Hepatocyte (in vitro differentiated cells): Measurements from ENCODE around the gene FITM1. TPM values are rescaled to one million over a fixed set of nuclear protein-coding genes. Genes with fewer than 3 reads are reported as not detected.
A peak's percentile ranks its signal among the peaks of the same experiment; 100 is the strongest.

Experiments
- DNase-seq: peaks from one replicate; pipeline ENCODE4 v3.0.0-alpha.2; 2016; ENCODE audit warnings: low spot score
- H2AFZ ChIP-seq: fragments of 200-600 bp; sonication (generic); 2 replicates; pipeline ENCODE4 v1.6.0; 2016; ENCODE audit warnings: antibody characterized with exemption, mild to moderate bottlenecking
- H3K27ac ChIP-seq: fragments of 200-600 bp; sonication (generic); 2 replicates; pipeline ENCODE4 v1.5.1; 2016; ENCODE audit warnings: mild to moderate bottlenecking
- H3K27me3 ChIP-seq: fragments of 200-600 bp; sonication (generic); 2 replicates; pipeline ENCODE4 v1.6.1; 2016
- H3K36me3 ChIP-seq: fragments of 200-600 bp; sonication (generic); replicated peaks from 2 replicates; pipeline ENCODE4 v1.5.1; 2016; ENCODE audit warnings: low read depth; ENCODE audit not compliant: insufficient read depth
- H3K4me1 ChIP-seq: fragments of 200-600 bp; sonication (generic); 2 replicates; pipeline ENCODE4 v1.5.1; 2016; ENCODE audit warnings: mild to moderate bottlenecking, moderate library complexity; ENCODE audit not compliant: insufficient read depth
- H3K4me2 ChIP-seq: fragments of 200-600 bp; sonication (generic); 2 replicates; pipeline ENCODE4 v1.6.0; 2016
- H3K4me3 ChIP-seq: fragments of 200-600 bp; sonication (generic); 2 replicates; pipeline ENCODE4 v1.5.1; 2016; ENCODE audit warnings: mild to moderate bottlenecking
- H3K79me2 ChIP-seq: fragments of 200-600 bp; sonication (generic); 2 replicates; pipeline ENCODE4 v1.6.0; 2017; ENCODE audit warnings: mild to moderate bottlenecking
- H3K9me2 ChIP-seq: fragments of 200-600 bp; sonication (generic); replicated peaks from 2 replicates; pipeline ENCODE4 v1.6.0; 2017; ENCODE audit warnings: mild to moderate bottlenecking; ENCODE audit not compliant: insufficient read depth
- H3K9me3 ChIP-seq: fragments of 200-600 bp; sonication (generic); 2 replicates; pipeline ENCODE4 v1.5.1; 2016; ENCODE audit warnings: low read depth, mild to moderate bottlenecking
- H4K20me1 ChIP-seq: fragments of 200-600 bp; sonication (generic); 2 replicates; pipeline ENCODE4 v1.6.0; 2016; ENCODE audit warnings: mild to moderate bottlenecking; ENCODE audit not compliant: insufficient read depth, poor library complexity, severe bottlenecking
- CTCF ChIP-seq: fragments of 200-600 bp; sonication (generic); IDR thresholded peaks from 2 replicates; pipeline ENCODE4 v1.5.1; 2016; ENCODE audit warnings: antibody characterized with exemption, mild to moderate bottlenecking; ENCODE audit not compliant: poor library complexity
- EZH2 ChIP-seq: fragments of 200-600 bp; sonication (generic); IDR thresholded peaks from 2 replicates; pipeline ENCODE4 v1.6.1; 2016; ENCODE audit warnings: antibody characterized with exemption, mild to moderate bottlenecking, borderline replicate concordance
- EZH2phosphoT487 ChIP-seq: fragments of 200-600 bp; sonication (generic); IDR thresholded peaks from one replicate; pipeline ENCODE4 v1.6.1; 2018; ENCODE audit warnings: antibody characterized with exemption, mild to moderate bottlenecking, low read depth, moderate library complexity; ENCODE audit not compliant: unreplicated experiment, severe bottlenecking
- WGBS: methylation state at CpG from one replicate; pipeline ENCODE4 v1.1.6; 2016; ENCODE audit warnings: low lambda C conversion rate; ENCODE audit errors: missing lambda C conversion rate; 5-methylcytosine and 5-hydroxymethylcytosine counted together
- polyA plus RNA-seq: library from polyadenylated mRNA; unstranded; fragments of >200 nt; fragmentation: Nextera tagmentation; extraction: Ambion mirVana; gene quantifications from 2 replicates; pipeline ENCODE4 v1.2.1, GENCODE V29; 2016
- total RNA-seq: library from RNA; depleted of rRNA; stranded (reverse); fragments of >200 nt; gene quantifications from 2 replicates; pipeline ENCODE4 v1.2.3, GENCODE V29; 2014

FITM1 gene
- total and polyA plus RNA-seq, 2 experiments from 2014 or later: 1.0 to 2.2 TPM

GRCh38 chr14:24136684-24137528 lies 6.4 kb downstream of the FITM1 start:
- no peaks in the 10 kb centered on the region for H3K9me2 ChIP-seq
- H3K79me2 ChIP-seq: peaks cover 43% of the 10 kb centered on the region
- peak overlapping the region; percentile 95 for H3K4me3 ChIP-seq
- peaks cover 3% of the 10 kb centered on the region for H4K20me1 ChIP-seq
- no peak overlapping the region for H2AFZ ChIP-seq
- no peak for DNase-seq
- peaks cover 7% of the 10 kb centered on the region for H3K4me1 ChIP-seq
- no peaks in the 10 kb centered on the region for H3K27me3 ChIP-seq
- peak overlapping the region; percentile 97 for H3K4me2 ChIP-seq
- H3K36me3 ChIP-seq: no peaks in the 10 kb centered on the region
- no peak for TF ChIP-seq EZH2phosphoT487
- no peak for TF ChIP-seq EZH2
- TF ChIP-seq CTCF: no peak
- WGBS: 39% methylated on average over 12 of the region's 13 CpGs
- H3K9me3 ChIP-seq: no peaks in the 10 kb centered on the region
- peak overlapping the region; percentile 89 for H3K27ac ChIP-seq

GRCh38 chr14:24137529-24138395 lies 7.3 kb downstream of the FITM1 start:
- Histone ChIP-seq H3K4me3 (no peak overlapping the region), H3K9me3 (no peaks in the 10 kb centered on the region), H3K79me2 (peaks cover 43% of the 10 kb centered on the region), H3K36me3 (no peaks in the 10 kb centered on the region), H2AFZ (no peak overlapping the region), H3K4me1 (peaks cover 7% of the 10 kb centered on the region), H3K4me2 (no peak overlapping the region), H3K27ac (no peak overlapping the region), H3K27me3 (no peaks in the 10 kb centered on the region), H4K20me1 (peaks cover 3% of the 10 kb centered on the region), H3K9me2 (no peaks in the 10 kb centered on the region)
- no peak for DNase-seq
- 95% methylated on average over 8 of the region's 8 CpGs for WGBS
- TF ChIP-seq EZH2phosphoT487 (no peak), EZH2 (no peak), CTCF (no peak)

GRCh38 chr14:24138396-24139271 lies 8.2 kb downstream of the FITM1 start:
- H3K9me3 ChIP-seq: no peaks in the 10 kb centered on the region
- H3K4me2 ChIP-seq: no peak overlapping the region
- H3K9me2 ChIP-seq: no peaks in the 10 kb centered on the region
- TF ChIP-seq EZH2phosphoT487 (no peak), CTCF (no peak), EZH2 (no peak)
- no peak overlapping the region for H3K4me3 ChIP-seq
- H2AFZ ChIP-seq: no peak overlapping the region
- H3K27ac ChIP-seq: no peak overlapping the region
- DNase-seq: no peak
- no peaks in the 10 kb centered on the region for H3K27me3 ChIP-seq
- H3K79me2 ChIP-seq: peaks cover 43% of the 10 kb centered on the region
- H3K4me1 ChIP-seq: peaks cover 7% of the 10 kb centered on the region
- 96% methylated on average over 13 of the region's 13 CpGs for WGBS
- no peaks in the 10 kb centered on the region for H3K36me3 ChIP-seq
- peaks cover 3% of the 10 kb centered on the region for H4K20me1 ChIP-seq
